GM18517 (cell line): ENCODE data around the gene ZBTB7B.

ENCODE experiments used
- ATAC-seq: cut with Tn5 transposase; IDR thresholded peaks from one replicate; pipeline ENCODE4 v1.9.1; 2021; ENCODE audit warnings: mild to moderate bottlenecking, moderate library complexity; ENCODE audit not compliant: unreplicated experiment

ZBTB7B gene

DNA sequence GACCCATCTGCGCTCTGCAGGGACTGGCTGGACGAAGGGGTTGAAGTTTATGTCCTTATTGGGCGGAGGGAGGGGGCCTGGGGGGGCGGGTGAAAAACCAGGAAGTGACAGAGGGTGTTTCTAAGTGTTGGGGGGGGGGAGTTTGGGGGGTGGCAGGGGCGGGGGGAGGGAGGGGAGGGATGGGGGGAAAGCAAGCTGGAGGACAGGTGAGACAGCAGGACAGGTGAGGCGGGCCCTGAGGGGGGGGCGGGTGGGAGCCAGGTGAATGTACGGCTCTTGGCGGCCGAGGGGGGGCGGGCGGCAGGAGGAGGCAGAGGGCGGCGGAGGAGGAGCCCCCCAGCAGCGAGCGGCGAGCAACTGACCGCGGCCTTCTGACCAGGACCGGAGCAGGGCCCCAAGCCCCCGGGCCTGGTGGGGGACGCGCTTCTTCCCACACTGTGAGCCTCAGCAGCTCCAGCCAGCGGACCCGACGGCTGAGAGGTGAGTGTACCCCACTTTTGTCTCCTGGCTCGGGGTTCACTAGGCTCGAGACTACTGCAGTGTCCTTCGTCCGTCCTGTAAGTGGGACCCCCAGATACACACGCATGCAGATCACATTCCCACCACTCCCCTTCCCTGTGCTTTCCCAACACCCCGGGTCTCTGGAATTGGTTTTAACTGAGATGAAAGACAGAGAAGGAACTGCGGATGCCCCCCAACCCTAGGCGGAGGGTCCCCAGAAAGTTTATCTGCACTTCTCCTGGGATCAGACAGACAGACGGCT is at the start of gene ZBTB7B:
Gene ZBTB7B, plus strand, starts transcription at position 339 of the 763 bp plus-strand sequence. CDS start 11,859 bp downstream, outside the sequence.
- ATAC-seq = no peak

GRCh38 chr1:154953611-154954038 is 49.0 kb upstream of the ZBTB7B start:
- no peak for ATAC-seq

DNA sequence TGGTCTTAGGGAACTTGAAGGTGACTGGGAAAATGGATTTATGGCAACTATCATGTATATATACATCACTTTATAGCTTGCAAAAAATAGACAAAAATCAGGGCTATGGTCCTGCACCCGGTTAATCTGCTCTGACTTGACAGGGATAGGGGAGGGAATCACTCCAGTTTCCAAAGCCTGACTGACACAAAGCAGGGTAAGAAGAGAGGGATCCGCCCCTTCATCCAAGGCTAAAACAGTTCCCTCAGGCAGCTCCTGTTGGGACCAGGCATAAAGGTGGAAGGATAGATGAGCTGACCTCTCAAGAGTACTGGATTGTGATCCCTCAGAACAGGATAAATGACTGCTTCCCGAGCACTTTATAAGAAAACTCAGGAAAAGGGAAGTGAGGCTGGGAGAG is 48.1 kb upstream of the ZBTB7B start:
- no peak for ATAC-seq

- peak; percentile 50 for ATAC-seq
Observed at GRCh38 chr1:154955039-154955717, 47.4 kb upstream of the ZBTB7B start.

DNA sequence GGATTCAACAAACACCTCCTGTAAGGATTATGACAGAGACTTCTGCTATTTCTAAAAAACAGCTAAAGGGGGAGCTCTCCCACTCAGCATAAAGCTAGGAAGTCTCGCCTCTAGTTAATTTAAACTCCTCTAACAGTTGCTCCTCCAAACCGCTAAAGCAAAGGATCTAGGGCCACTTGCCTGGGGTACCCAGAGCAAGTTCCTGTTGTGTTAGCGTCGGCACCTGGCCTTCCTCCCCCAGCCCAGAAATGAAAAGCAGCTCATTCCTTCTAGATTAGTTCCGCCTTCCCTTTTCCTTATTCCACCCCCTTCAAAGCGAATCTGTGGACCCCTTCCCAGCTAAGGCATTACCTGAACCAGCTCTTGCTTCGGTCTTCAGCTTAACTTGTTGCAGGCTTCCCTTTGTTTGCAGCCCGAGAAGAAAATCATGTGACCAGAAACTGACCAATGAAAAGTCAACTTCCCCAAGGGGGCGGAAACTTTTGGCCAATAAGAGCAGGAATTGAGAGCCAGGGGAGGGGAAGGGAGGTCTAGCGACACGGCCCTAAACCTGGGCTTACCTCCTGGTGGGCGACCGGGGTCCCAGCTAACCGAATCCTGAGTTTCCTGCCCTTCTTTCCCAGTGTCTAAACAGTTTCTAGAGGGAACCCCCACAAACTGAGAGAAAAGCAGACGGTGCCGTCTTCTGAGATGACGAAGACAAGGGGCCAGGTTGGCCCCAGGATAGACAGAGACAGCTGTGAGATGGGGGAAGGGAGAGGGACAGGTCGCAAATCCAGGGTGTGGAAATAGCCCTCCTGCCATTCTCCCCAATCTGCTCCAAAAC is 46.7 kb upstream of the ZBTB7B start, which contains the start of gene PBXIP1:
Gene PBXIP1, minus strand, starts transcription at position 382 of the 826 bp plus-strand sequence. CDS start 2,378 bp downstream, outside the sequence.
- peak; percentile 51 for ATAC-seq

- ATAC-seq = no peak
Observed at GRCh38 chr1:154956544-154956941, 46.1 kb upstream of the ZBTB7B start.

- no peak for ATAC-seq
Observed at GRCh38 chr1:154957091-154957657, 45.4 kb upstream of the ZBTB7B start.

DNA sequence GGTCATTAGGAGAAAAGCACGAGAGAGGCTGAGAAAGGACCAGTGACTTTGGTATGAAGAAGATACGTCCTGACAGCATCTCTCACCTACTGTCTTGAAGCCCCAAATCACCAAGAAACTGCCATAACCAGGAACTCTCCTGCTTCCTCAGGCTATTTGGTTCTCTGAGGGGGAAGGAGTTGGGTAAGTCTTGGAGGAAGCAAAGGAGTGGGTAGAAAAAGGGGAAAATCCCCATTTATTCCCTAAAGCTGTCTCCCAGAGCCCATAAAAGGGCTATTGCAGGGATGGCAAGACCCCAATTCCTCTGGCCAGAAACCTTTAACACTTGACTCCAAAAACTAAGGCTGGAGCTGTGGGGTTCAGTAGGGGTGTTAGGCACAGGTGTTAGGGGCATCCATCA is 44.6 kb upstream of the ZBTB7B start:
- ATAC-seq = no peak

DNA sequence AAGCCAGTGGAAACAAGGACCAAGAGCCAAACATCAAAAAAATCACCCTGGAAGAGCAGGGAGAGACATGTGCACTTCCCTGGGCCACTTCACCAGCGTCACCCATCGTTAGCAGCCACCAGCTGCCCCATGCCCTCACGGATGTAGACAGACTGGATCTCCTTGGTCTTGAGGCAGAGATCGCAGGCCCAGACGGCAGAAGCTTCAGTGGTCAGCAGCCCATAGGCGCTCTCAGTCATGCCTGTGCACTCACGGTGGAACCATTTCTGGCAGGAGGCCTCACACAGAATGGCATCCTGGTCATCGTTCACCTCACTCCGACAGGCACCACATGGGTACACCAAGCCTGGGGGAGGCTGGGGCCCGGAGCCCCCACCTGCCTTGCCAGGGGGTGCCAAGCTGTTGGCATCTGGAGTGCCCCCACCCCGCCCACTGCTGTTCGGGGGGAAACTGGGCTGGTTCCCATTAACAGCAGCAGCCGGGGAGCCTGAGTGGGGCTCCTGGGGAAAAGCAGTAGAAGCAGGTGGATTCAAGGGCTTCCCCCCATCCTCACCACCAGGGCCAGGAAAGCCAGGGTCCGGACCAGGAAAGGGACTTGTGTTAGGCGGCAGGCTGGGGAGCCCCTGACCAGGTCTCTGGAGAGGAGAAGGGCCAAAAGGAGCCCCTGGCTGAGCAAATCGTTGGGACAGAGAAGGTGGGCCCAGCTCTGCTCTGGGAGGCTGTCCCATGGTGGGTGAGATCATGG is 43.7 kb upstream of the ZBTB7B start:
- no peak for ATAC-seq

DNA sequence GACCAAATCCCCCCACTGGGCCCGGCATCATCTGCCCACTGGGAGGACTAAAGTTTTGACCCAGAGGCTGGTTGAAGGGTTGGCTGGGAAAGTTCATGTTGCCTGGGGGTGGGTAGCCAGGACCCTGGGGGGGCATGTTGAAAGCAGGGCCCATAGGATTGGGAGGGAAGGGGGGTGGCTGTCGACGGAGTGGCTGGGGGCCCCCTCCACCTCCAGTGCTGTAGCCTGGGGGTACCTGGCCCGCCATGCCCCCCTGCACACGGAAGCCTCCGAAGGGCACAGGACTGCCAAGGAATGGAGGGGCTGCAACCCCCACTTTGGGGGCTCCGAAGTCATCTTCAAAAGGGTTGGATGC is 43.2 kb upstream of the ZBTB7B start:
- ATAC-seq = no peak

GRCh38 chr1:154960446-154961136 is 42.0 kb upstream of the ZBTB7B start:
- ATAC-seq = no peak

DNA sequence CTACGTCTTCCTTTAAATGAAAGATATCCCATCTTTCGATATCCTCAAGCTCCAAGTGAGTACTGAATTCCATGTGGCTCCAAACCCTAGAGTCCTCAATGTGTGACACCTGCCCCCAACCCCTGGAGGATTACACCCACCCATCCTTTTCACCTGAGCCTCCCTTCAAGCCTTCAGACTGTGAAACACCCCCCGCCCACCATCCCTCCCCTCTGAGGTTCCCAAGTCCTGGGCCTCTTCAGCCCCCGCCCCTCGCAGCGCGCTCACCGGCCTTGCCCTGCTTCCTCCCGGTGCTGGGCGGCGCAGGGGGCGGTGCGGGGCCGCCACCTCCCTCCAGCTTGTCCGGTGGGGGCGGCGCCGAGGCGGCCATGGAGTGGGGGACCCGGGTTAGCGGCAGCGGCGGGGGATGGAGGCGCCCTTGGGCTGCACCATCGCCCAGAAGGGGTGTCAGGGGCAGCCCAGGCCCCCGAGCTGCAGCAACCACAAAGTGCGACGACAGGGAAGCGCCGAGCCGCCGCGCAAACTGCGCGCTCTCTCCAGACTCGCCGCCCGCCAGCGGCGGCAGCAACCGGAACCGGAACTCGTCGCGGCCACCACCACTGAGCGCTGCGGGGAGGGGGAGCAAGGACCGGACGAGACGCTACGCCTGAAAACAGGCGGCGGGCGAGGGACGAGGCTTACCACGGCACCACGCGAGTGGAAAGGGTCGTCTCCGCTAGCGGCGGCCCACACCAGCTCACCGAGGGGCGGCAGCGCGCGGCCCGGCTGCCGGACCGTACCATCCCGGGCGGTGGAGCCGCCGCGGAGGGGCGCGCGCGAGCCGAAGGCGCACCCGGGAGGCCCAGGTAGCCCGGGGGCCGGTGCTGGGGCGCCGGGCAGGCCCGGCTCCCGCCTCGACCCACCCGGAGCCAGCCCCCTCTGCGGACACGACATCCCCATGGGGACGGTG is 41.1 kb upstream of the ZBTB7B start, which contains the start of gene PYGO2:
Gene PYGO2, minus strand, starts transcription at position 576 of the 949 bp plus-strand sequence. Its CDS starts 206 bp downstream, at position 370.
- ATAC-seq = peak; percentile 71

DNA sequence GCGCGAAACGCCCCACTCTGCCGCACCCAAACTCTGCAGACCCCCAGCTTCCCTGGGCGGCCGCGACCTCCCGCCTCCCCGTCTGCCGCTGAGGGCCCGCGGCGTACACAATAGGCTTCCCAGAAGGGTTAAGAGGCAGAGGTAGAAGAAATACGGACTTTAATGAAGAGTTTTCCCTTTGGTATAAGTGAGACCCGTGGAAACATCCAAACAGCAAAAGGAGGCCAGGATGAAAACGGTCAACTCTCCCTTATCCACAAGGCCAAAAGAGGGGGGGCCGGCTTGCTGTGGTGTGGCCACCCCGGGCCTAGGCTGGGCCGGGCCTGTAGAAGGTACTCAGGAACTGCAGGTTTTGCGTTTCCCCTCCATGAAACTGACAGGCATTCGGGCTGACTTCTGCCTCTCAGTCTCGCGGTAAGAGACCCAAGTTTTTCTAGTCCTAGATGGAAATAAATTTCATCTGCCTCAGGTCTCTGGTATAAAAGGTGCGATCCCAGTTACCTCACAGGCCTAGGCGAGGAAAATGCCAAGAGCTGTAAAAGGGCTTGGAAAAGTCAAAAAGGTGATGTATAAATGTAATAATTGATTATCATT is 40.3 kb upstream of the ZBTB7B start:
- no peak for ATAC-seq

- ATAC-seq = no peak
Observed at GRCh38 chr1:154962795-154963330, 39.7 kb upstream of the ZBTB7B start.

DNA sequence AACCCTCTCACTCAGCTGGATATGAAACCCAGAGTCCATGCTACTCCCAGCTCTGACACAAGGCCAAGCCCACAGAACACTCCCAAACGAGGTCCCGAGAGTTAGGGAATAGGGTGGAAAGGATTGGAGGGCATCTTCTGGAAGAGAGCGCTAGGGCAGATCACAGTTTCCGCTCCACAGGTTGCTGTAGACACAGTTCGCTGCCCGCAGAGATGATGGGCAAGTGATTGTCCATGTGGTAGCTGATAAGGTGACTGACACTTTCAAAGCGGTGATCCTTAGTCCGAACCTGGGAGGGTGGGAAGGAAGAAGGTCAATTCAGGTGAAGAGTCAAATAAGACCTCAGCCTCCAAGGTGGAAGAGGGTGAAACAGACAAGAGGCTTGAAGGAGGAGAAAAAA is 39.0 kb upstream of the ZBTB7B start:
- no peak for ATAC-seq

DNA sequence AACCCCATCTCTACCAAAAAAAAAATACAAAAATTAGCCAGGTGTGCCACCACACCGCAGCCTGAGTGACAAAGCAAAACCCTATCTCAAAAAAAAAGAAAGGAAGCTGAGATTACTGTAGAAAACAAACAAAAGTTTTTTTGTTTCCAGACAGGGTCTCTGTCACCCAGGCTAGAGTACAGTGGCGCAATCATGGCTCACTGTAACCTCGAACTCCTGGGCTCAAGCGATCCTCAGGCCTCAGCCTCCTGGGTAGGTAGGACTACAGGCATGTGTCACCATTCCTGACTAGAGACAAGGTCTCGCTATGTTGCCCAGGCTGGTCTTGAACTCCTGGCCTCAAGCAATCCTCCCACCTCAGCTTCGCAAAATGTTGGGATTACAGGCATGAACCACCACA is 38.2 kb upstream of the ZBTB7B start:
- ATAC-seq = no peak

DNA sequence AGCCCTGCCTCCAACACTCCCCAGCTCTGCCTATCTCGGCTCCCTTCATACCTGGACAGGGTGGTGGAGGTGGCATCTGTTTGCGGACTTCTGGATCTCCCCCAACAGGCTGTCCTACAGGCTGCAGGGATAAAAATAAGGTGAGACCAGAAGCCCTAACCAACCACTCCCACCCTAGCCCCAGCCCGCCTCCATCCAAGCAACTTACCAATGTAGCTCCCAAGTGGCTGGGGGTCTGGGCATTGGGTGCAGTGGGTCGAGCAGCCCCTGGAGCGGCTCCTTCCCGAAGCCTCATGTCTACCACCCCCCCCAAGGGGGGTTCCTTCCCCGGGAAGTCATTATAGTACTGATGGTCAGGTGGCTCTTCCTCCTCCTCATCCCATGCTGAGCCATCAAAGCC is 36.5 kb upstream of the ZBTB7B start:
- ATAC-seq = no peak
